CD14-positive monocyte (primary cell): ENCODE measurements around the gene ZDHHC13. TPM values are rescaled to one million over a fixed set of nuclear protein-coding genes. Genes with fewer than 3 reads are reported as not detected.

ENCODE experiments used
- DNase-seq, 3 donors: peaks; one replicate each; pipeline ENCODE4 v3.0.0-alpha.2; 2011 to 2022
- H2AFZ ChIP-seq: 2 replicates; pipeline ENCODE4 v1.6.0; 2012; ENCODE audit warnings: mild to moderate bottlenecking, low read depth, low read length, inconsistent platforms; ENCODE audit not compliant: insufficient read depth, poor library complexity, severe bottlenecking
- H3K27ac ChIP-seq, 2 donors: 1 replicate in 1 of 2; 2 replicates in 1 of 2; pipeline ENCODE4 v1.5.1; 2012 to 2013; ENCODE audit warnings: low read length in 2 of 2, control low read depth in 1 of 2, inconsistent platforms in 1 of 2, low read depth in 1 of 2, mild to moderate bottlenecking in 1 of 2
- H3K27me3 ChIP-seq, 2 donors: one replicate each; pipeline versions ENCODE4 v1.6.0 to v1.6.1; 2011 to 2013; ENCODE audit warnings: low read length in 2 of 2; ENCODE audit not compliant: control insufficient read depth in 2 of 2, insufficient read depth in 2 of 2
- H3K36me3 ChIP-seq, 2 donors: replicated peaks in 1 of 2; 1 replicate in 1 of 2; 2 replicates in 1 of 2; pipeline versions ENCODE4 v1.5.1 to v1.6.1; 2012 to 2013; ENCODE audit warnings: low read length in 2 of 2, control low read depth in 1 of 2, inconsistent platforms in 1 of 2, mild to moderate bottlenecking in 1 of 2; ENCODE audit not compliant: insufficient read depth in 2 of 2, control insufficient read depth in 1 of 2
- H3K4me1 ChIP-seq, 2 donors: 1 replicate in 1 of 2; 2 replicates in 1 of 2; pipeline versions ENCODE4 v1.5.1 to v1.6.1; 2012 to 2013; ENCODE audit warnings: low read length in 2 of 2, control low read depth in 1 of 2, inconsistent platforms in 1 of 2, mild to moderate bottlenecking in 1 of 2, moderate library complexity in 1 of 2; ENCODE audit not compliant: insufficient read depth in 2 of 2, control insufficient read depth in 1 of 2
- H3K4me2 ChIP-seq: replicated peaks from 2 replicates; pipeline ENCODE3; 2012; ENCODE audit warnings: low read length, moderate library complexity, mild to moderate bottlenecking; ENCODE audit not compliant: poor library complexity, severe bottlenecking; ENCODE audit errors: extremely low read depth
- H3K4me3 ChIP-seq, 3 experiments: fragments of 200-600 bp in 1 of 3; sonication (generic) in 1 of 3; replicated peaks in 1 of 3; 1 replicate in 2 of 3; 2 replicates in 1 of 3; pipeline ENCODE4 v1.5.1; 2011 to 2013; ENCODE audit warnings: low read length in 3 of 3, mild to moderate bottlenecking in 3 of 3, control low read depth in 2 of 3, low read depth in 2 of 3, inconsistent platforms in 1 of 3, moderate library complexity in 1 of 3
- H3K79me2 ChIP-seq: 2 replicates; pipeline ENCODE4 v1.6.0; 2012; ENCODE audit warnings: mild to moderate bottlenecking, control low read depth, inconsistent platforms, low read length, moderate library complexity; ENCODE audit not compliant: insufficient read depth
- H3K9ac ChIP-seq: 2 replicates; pipeline ENCODE4 v1.6.0; 2017; ENCODE audit warnings: low read length, mild to moderate bottlenecking; ENCODE audit not compliant: insufficient read depth, poor library complexity, severe bottlenecking
- H3K9me3 ChIP-seq, 2 donors: replicated peaks in 1 of 2; 1 replicate in 1 of 2; 2 replicates in 1 of 2; pipeline versions ENCODE4 v1.5.1 to v1.6.1; 2012 to 2013; ENCODE audit warnings: low read length in 2 of 2, control low read depth in 1 of 2; ENCODE audit not compliant: control insufficient read depth in 1 of 2, insufficient read depth in 1 of 2
- H4K20me1 ChIP-seq: 2 replicates; pipeline ENCODE4 v1.6.0; 2012; ENCODE audit warnings: mild to moderate bottlenecking, low read length, control low read depth, moderate library complexity; ENCODE audit not compliant: insufficient read depth
- H3K27ac Mint-ChIP-seq, 7 donors: one replicate each; pipeline ENCODE4 v1.8.0; 2020; ENCODE audit warnings: mild to moderate bottlenecking in 7 of 7, mixed read lengths in 7 of 7, moderate library complexity in 6 of 7, inconsistent platforms in 2 of 7
- H3K27me3 Mint-ChIP-seq, 3 donors: one replicate each; pipeline ENCODE4 v1.8.0; 2021 to 2022; ENCODE audit warnings: low read depth in 3 of 3, mild to moderate bottlenecking in 3 of 3, mixed read lengths in 3 of 3, moderate library complexity in 3 of 3, inconsistent platforms in 1 of 3
- H3K36me3 Mint-ChIP-seq, 2 donors: one replicate each; pipeline ENCODE4 v1.8.0; 2020; ENCODE audit warnings: mixed read lengths in 2 of 2, inconsistent platforms in 1 of 2, mild to moderate bottlenecking in 1 of 2
- H3K4me1 Mint-ChIP-seq: one replicate; pipeline ENCODE4 v1.8.0; 2020; ENCODE audit warnings: mild to moderate bottlenecking, mixed read lengths
- H3K4me3 Mint-ChIP-seq, 2 donors: one replicate each; pipeline ENCODE4 v1.8.0; 2020; ENCODE audit warnings: mild to moderate bottlenecking in 2 of 2, mixed read lengths in 2 of 2, moderate library complexity in 1 of 2
- H3K9me3 Mint-ChIP-seq, 7 donors: one replicate each; pipeline ENCODE4 v1.8.0; 2020 to 2022; ENCODE audit warnings: mixed read lengths in 7 of 7, mild to moderate bottlenecking in 6 of 7, moderate library complexity in 6 of 7, inconsistent platforms in 2 of 7
- CTCF ChIP-seq: fragments of 200-600 bp; IDR thresholded peaks from one replicate; pipeline ENCODE4 v1.8.0; 2022; ENCODE audit warnings: antibody characterized with exemption, mild to moderate bottlenecking
- WGBS: methylation state at CpG from one replicate; pipeline ENCODE4 v1.1.5; 2013; ENCODE audit warnings: missing lambda C conversion rate; ENCODE audit not compliant: insufficient coverage; 5-methylcytosine and 5-hydroxymethylcytosine counted together
- intact Hi-C, 2 donors: fragments of 100-400 bp; cut with micrococcal nuclease; formaldehyde crosslinking; loops; one replicate each; pipeline versions ENCODE4 v1.15.0 to v1.15.1; 2023
- polyA plus RNA-seq, 3 donors: library from polyadenylated mRNA; depleted of rRNA in 1 of 3; unstranded in 2 of 3; stranded (reverse) in 1 of 3; fragments of 300-500 nt in 2 of 3; fragments of >200 nt in 1 of 3; fragmentation: Illumina TruSeq in 2 of 3; gene quantifications; 1 replicate in 2 of 3; 2 replicates in 1 of 3; pipeline ENCODE4 v1.2.3, GENCODE V29; 2012 to 2021

Gene ZDHHC13
- polyA plus RNA-seq, 3 donors: 5.6 to 7.5 (median 5.6) TPM

GRCh38 chr11:19209617-19210370 lies 92.8 kb downstream of the ZDHHC13 start:
- no peak overlapping the region for H3K9ac ChIP-seq
- Mint-ChIP-seq H3K27me3 (no peaks in the 10 kb centered on the region), H3K36me3 (no peaks in the 10 kb centered on the region), H3K9me3 (no peaks in the 10 kb centered on the region), H3K27ac (no peak overlapping the region), H3K4me1 (peaks cover 6% of the 10 kb centered on the region), H3K4me3 (no peak overlapping the region)
- H2AFZ ChIP-seq: no peak overlapping the region
- no peak overlapping the region for H3K4me3 ChIP-seq
- H3K27ac ChIP-seq: no peak overlapping the region
- H3K79me2 ChIP-seq: no peaks in the 10 kb centered on the region
- intact Hi-C loops: no loop called here
- no peak overlapping the region for H3K4me2 ChIP-seq
- no peaks in the 10 kb centered on the region for H3K36me3 ChIP-seq
- H3K27me3 ChIP-seq: no peaks in the 10 kb centered on the region
- no peak for DNase-seq
- WGBS: 100% methylated on average over 2 of the region's 4 CpGs
- H3K4me1 ChIP-seq: no peaks in the 10 kb centered on the region
- TF ChIP-seq CTCF: no peak
- H3K9me3 ChIP-seq: no peaks in the 10 kb centered on the region
- no peaks in the 10 kb centered on the region for H4K20me1 ChIP-seq

GRCh38 chr11:19216021-19216420 lies 99.1 kb downstream of the ZDHHC13 start:
- 60% methylated on average over 1 of the region's 4 CpGs for WGBS
- Histone ChIP-seq H3K9ac (no peak overlapping the region), H3K9me3 (no peaks in the 10 kb centered on the region), H3K4me2 (no peak overlapping the region), H4K20me1 (no peaks in the 10 kb centered on the region), H3K4me1 (no peaks in the 10 kb centered on the region), H3K79me2 (no peaks in the 10 kb centered on the region), H2AFZ (no peak overlapping the region), H3K4me3 (no peak overlapping the region), H3K27me3 (no peaks in the 10 kb centered on the region), H3K36me3 (no peaks in the 10 kb centered on the region), H3K27ac (no peak overlapping the region)
- no peak overlapping the region for H3K27ac Mint-ChIP-seq
- H3K4me1 Mint-ChIP-seq: no peaks in the 10 kb centered on the region
- no peaks in the 10 kb centered on the region for H3K9me3 Mint-ChIP-seq
- H3K27me3 Mint-ChIP-seq: peaks cover 0 to 2% (median 1%) of the 10 kb centered on the region in 3 donors
- no peak overlapping the region for H3K4me3 Mint-ChIP-seq
- no peaks in the 10 kb centered on the region for H3K36me3 Mint-ChIP-seq
- intact Hi-C loops: no loop called here
- TF ChIP-seq CTCF: no peak
- DNase-seq: no peak
